Stimulated activated effector memory CD8-positive, alpha-beta T cell treated with anti-CD3 and anti-CD28 coated beads, Interleukin-12 subunit alpha, Interleukin-12 subunit beta, amount 100 ng/mL, for 72 hours (primary cell): ENCODE data around the gene IGIP.

Experiments
- ATAC-seq: fragments of 150-1000 bp; cut with Tn5 transposase; 2 replicates; pipeline ENCODE4 v1.10.0; 2021
- DNase-seq, 2 donors: peaks; one replicate each; pipeline ENCODE4 v3.0.0; 2021 to 2022; ENCODE audit warnings: low spot score in 2 of 2
- H3K27ac Mint-ChIP-seq: one replicate; pipeline ENCODE4 v1.8.0; 2022; ENCODE audit warnings: mild to moderate bottlenecking, mixed read lengths
- H3K36me3 Mint-ChIP-seq: one replicate; pipeline ENCODE4 v1.8.0; 2022; ENCODE audit warnings: mild to moderate bottlenecking, mixed read lengths
- H3K4me1 Mint-ChIP-seq: one replicate; pipeline ENCODE4 v1.8.0; 2022; ENCODE audit warnings: mixed read lengths
- H3K4me3 Mint-ChIP-seq: one replicate; pipeline ENCODE4 v1.8.0; 2022; ENCODE audit warnings: mild to moderate bottlenecking, mixed read lengths
- H3K9me3 Mint-ChIP-seq: one replicate; pipeline ENCODE4 v1.8.0; 2022; ENCODE audit warnings: mixed read lengths

The IGIP gene

DNA sequence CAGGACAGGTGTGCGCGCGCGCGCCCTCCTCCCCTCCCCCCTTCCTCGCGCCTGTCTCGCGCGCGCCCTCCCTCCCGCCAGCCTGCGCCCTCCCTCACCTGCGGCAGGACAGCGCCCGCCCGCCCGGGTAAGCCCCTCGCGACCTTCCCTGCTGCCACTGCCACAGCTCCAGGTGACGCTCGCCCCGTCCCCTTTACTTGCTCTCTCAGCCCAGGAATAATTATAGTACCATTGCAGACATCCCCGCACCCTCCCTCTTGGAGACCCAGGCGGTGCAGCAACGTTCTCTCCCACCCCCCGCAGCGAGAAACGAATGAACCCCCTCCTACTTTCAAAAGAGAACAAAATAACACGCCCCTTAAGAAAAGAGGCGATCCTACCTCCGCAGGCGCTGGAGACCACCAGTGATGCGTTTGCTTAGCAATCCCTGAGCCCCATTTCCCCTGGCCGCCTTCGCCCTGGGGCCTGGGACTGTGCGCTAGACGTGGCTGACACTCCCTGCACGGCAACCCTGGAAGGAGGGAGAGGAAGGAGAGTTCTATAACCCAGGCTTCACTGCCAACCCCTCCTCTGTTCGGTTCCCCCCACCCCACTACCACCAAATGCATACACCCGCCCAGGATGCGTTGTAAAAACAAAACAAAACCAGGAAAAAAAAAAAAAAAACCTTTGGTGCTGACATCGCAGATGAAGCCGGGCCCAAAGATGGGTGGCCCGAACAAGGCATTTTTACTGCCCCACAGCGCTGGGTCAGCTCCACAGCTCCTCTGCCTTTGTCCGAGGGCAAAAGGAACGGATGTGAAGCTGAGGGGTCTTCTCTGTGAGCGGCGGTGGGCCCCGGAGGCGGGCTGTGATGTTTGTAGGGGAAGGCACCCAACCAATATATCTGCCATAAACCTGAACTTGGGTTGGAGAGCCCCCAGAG is 17.4 kb upstream of the IGIP start:
- H3K4me3 Mint-ChIP-seq: peak overlapping the region; percentile 89
- H3K36me3 Mint-ChIP-seq: peaks cover 10% of the 10 kb centered on the region
- ATAC-seq: peak; percentile 3
- peaks cover 50% of the 10 kb centered on the region for H3K4me1 Mint-ChIP-seq
- H3K9me3 Mint-ChIP-seq: no peaks in the 10 kb centered on the region
- peak overlapping the region; percentile 92 for H3K27ac Mint-ChIP-seq
- DNase-seq: peak in 1 of 2 donors; percentile 70

DNA sequence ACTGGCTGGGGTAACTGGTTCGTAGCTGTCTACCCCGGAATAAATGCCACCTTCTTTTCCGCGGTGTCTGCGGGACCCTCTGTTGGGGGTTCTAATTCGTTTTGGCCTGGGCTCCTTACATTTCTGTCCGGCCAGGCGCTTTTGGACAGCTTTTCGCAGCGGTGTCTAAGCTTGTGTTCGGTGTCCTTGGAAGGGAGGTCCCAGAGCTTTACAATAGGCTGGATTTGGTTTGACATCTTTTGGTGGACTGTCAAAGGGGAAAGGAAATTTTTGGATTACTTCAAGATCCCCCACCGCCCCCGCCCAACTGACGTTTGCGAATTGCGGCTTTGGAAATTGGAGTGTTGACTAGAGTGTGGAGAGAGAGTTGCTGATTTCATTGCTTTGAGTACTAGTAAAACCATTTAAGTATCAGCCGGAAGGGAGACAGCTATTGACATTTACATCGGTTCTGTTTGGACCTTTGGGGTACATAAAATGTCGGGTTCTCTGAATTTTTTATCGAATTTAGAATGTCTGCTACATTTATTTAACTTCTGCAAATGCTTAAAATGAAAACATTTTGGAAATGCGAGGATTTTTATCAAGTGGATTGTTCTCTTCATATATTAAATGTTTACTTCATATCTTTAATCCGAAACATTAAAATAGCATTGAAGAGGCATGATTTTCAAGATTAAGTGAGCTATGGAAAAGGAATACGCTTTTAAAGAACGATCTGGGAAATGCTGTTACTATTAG is 16.5 kb upstream of the IGIP start:
- peaks cover 51% of the 10 kb centered on the region for H3K4me1 Mint-ChIP-seq
- peak overlapping the region; percentile 92 for H3K27ac Mint-ChIP-seq
- H3K36me3 Mint-ChIP-seq: peaks cover 17% of the 10 kb centered on the region
- no peak for ATAC-seq
- no peak for DNase-seq
- H3K4me3 Mint-ChIP-seq: peak overlapping the region; percentile 89
- H3K9me3 Mint-ChIP-seq: no peaks in the 10 kb centered on the region

DNA sequence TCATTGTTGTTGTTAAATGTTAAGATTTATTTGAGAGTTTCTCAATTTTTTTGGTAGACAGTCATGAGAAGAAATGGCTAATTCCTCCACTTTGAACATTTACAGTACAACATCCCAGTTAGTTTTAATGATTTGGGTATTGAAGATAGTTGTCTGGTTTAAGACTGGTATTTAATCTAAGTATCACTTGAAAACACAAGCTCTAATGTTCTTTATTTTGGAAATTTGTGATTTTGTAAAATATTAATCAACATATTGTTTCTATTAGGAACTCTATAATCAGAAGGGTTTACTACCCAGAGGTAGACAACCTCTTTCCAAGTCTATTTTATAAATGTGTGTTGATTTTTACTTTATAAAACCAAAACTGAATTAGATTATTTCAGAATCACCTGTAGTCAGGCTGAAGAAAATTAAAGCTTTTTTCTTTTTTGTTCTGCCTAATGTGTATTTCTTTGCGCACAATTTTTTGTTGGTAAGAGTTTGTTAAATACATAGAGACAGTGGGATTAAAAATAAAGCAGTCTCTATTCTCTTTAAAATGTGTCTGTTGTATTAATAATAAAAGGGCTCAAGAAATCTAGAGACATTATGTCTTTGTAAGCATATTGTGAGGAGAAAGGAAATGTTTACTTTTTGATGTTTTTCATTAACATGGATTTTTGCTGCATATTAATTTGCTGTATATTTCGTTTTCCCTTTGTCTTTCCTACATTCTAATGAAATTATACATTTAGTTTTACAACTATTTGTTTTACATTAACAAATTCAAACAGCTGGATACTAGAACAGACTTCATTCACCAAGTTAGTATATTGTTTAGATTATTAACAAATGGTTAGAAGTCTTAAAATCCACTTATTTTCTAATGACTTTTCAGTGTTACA is 15.7 kb upstream of the IGIP start:
- Mint-ChIP-seq H3K27ac (no peak overlapping the region), H3K36me3 (peaks cover 24% of the 10 kb centered on the region), H3K9me3 (no peaks in the 10 kb centered on the region), H3K4me3 (peak overlapping the region; percentile 89), H3K4me1 (peaks cover 56% of the 10 kb centered on the region)
- DNase-seq (no peak), ATAC-seq (no peak)

DNA sequence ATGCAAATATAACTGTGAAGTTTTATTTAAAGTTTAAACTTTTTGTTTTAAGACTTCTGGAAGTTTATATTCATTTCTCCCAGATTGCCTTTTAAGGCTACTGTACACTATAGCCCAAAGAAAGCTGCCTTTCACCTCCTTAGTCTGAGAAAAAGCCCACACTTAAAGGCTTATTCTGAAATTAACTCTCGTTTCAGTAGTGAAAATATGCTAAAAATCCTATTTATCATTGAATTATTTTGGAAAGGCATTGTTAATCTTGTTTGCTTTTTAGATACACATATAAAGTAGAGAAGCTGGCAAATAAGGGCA is 15.1 kb upstream of the IGIP start:
- DNase-seq: no peak
- peaks cover 29% of the 10 kb centered on the region for H3K36me3 Mint-ChIP-seq
- no peaks in the 10 kb centered on the region for H3K9me3 Mint-ChIP-seq
- H3K4me3 Mint-ChIP-seq: no peak overlapping the region
- peaks cover 61% of the 10 kb centered on the region for H3K4me1 Mint-ChIP-seq
- H3K27ac Mint-ChIP-seq: no peak overlapping the region
- no peak for ATAC-seq

DNA sequence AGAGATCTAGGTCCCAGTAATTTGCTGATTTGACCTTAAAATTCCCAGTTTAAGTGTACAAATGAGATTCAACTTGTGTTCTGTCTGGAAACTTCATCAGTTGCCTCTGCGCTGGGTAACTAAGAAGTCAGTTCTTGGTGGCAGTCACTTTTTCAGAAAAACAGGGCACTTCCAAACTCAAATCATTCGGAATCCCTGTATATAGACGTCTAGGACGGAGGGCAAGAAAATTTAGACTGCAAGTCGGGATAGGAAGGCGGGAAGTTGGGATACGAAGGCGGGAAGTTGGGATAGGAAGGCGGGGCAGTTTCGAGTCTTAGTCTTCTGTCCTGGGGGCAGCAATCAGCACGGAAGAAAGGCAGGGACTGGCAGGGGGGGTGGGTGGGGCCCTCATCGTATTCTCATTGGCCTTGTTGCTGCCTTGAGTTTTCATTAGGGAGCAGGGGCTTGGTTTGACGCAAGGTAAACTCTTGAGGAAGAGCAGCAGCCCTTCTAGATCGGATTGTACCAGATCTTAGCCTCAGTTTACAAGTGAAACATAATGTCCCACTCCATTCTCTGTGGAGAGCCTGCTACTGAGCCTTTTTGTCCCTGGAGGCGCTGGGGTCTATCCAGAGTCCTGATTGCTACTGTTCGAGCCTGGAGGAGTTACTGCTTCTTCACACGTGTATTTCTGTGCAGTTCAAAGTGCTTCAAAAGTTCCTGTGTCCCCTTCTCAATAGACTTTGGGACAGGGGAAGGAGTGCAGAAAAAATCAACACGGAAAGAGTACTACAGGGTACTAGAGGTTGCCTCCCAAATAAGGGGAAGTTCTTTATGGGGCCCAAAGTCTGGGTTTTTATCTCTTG is 14.5 kb upstream of the IGIP start:
- peaks cover 64% of the 10 kb centered on the region for H3K4me1 Mint-ChIP-seq
- no peaks in the 10 kb centered on the region for H3K9me3 Mint-ChIP-seq
- DNase-seq (no peak), ATAC-seq (no peak)
- no peak overlapping the region for H3K27ac Mint-ChIP-seq
- no peak overlapping the region for H3K4me3 Mint-ChIP-seq
- H3K36me3 Mint-ChIP-seq: peaks cover 29% of the 10 kb centered on the region

DNA sequence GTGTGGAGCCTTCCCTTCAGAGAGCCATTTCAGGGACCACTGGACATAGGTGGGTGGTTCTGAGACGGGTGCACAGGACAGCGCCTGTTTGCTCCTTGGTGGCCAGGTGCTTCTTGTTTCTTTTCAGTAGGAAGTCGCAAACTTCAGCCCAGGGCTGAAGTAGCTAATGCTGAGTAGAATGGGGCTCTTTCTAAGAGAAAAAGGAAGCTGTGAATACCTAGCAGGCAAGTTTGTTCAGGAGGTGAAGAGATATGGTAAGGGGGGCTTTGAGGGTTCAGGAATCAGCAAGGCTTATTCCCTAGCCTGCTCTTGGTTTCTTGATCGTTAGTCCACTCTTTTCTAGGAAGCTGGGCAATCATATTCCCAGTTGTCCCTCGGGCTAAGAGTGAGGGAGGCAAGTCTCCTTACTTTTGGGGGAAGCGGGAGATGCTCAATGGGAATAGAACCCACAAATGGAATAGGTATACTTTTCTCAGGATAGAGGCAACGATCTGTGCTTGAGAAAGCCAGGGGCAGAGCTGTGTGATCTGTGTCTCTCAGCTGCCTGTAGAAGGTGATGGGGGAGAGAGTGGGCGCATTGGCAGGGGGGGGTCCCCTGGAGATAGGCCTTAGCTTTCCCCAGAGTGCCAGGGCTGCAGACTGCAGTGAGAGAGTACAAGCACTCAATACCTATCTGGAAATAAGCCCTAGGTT is 13.7 kb upstream of the IGIP start:
- DNase-seq (no peak), ATAC-seq (no peak)
- Mint-ChIP-seq H3K9me3 (no peaks in the 10 kb centered on the region), H3K36me3 (peaks cover 29% of the 10 kb centered on the region), H3K4me1 (peaks cover 62% of the 10 kb centered on the region), H3K4me3 (peak overlapping the region; percentile 83), H3K27ac (no peak overlapping the region)

DNA sequence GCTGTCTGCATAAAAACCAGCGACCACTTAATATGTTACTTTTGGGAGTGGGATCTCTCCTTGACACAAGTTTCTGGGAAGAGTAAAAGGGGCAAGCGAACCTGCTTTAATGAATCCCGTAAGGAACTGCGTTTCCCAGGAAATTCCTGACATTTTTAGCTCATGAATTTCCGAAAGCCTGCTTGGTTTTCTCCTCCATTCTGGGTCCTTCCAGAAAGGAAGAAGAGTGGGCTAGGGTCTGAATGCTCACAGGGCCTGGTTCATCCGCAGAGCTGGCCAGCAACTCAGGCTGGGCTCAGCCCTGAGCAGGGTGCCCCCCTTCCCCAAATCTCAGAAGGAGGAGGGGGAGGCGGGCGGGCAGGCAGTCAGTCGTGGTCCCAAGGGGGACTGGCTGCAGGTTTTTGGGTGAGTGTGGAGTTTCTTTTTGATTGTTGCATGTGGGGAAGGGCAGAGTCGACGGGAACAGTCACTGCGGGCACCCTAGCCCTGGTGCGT is 13.0 kb upstream of the IGIP start:
- H3K36me3 Mint-ChIP-seq: peaks cover 29% of the 10 kb centered on the region
- ATAC-seq (no peak), DNase-seq (no peak)
- peak overlapping the region; percentile 83 for H3K4me3 Mint-ChIP-seq
- no peaks in the 10 kb centered on the region for H3K9me3 Mint-ChIP-seq
- H3K27ac Mint-ChIP-seq: peak overlapping the region; percentile 90
- peaks cover 64% of the 10 kb centered on the region for H3K4me1 Mint-ChIP-seq

DNA sequence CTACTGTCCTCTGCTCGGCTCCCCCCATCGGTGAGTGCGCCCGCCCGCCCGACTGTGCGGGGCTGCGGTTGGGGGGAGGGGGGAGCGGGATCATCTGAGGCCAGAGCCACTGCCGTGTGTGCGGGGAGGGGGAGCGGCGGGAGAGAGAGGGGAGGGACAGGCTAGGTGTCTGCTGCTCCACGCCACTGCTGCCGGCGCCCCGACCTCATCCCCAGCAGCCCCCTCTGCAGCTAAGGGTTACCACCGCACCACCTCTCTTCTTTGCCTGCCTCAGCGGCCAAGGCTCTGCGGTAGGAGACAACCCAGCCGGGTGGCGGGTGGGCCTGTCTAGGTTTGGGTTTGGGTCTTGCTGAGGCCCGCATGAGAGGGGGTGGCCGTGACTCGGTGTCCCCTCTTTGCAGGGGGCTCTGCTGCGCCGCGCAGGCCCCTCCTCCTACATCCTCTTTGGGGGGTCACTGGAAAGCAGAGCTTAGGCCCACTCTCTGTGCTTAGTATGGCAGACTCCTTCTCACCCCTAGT is 12.5 kb upstream of the IGIP start:
- DNase-seq: no peak
- no peaks in the 10 kb centered on the region for H3K9me3 Mint-ChIP-seq
- peaks cover 69% of the 10 kb centered on the region for H3K4me1 Mint-ChIP-seq
- H3K27ac Mint-ChIP-seq: peak overlapping the region; percentile 90
- peak overlapping the region; percentile 83 for H3K4me3 Mint-ChIP-seq
- ATAC-seq: no peak
- peaks cover 26% of the 10 kb centered on the region for H3K36me3 Mint-ChIP-seq

DNA sequence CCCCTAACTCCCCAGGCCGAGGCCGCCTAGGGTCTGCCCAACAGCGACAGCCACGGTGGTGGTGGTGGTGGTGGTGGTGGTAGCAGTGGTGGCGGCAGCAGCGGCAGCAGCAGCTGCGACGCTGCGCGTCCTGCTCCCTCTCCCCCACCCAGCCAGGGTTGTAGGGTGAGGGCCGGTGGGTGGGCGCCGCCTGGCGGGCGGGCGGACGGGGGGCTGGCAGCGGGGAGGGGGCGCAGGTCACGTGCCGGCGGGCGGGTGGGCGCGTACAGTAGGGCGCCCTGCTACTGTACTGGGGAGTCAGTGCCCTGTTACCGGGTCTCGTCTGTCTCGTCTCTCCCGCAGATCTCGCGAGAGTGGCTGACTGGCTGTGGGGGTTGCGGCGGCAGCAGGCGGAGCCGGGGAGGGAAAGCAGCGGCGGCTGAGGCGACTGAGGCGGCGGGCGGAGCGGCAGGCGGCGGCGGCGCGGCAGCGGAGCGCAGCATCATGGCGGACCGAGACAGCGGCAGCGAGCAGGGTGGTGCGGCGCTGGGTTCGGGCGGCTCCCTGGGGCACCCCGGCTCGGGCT is 12.0 kb upstream of the IGIP start, which contains the start of gene PURA:
PURA (plus strand) TSS at position 411 of the 565 bp plus-strand sequence; CDS start at position 484, 73 bp downstream.
- peak within 1 kb of the TSS; percentile 90 for H3K27ac Mint-ChIP-seq
- peaks cover 20% of the 10 kb centered on the region for H3K36me3 Mint-ChIP-seq
- peaks cover 67% of the 10 kb centered on the region for H3K4me1 Mint-ChIP-seq

DNA sequence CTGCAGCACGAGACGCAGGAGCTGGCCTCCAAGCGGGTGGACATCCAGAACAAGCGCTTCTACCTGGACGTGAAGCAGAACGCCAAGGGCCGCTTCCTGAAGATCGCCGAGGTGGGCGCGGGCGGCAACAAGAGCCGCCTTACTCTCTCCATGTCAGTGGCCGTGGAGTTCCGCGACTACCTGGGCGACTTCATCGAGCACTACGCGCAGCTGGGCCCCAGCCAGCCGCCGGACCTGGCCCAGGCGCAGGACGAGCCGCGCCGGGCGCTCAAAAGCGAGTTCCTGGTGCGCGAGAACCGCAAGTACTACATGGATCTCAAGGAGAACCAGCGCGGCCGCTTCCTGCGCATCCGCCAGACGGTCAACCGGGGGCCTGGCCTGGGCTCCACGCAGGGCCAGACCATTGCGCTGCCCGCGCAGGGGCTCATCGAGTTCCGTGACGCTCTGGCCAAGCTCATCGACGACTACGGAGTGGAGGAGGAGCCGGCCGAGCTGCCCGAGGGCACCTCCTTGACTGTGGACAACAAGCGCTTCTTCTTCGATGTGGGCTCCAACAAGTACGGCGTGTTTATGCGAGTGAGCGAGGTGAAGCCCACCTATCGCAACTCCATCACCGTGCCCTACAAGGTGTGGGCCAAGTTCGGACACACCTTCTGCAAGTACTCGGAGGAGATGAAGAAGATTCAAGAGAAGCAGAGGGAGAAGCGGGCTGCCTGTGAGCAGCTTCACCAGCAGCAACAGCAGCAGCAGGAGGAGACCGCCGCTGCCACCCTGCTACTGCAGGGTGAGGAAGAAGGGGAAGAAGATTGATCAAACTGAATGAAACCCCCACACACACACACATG is 11.2 kb upstream of the IGIP start:
- peaks cover 59% of the 10 kb centered on the region for H3K4me1 Mint-ChIP-seq
- H3K9me3 Mint-ChIP-seq: no peaks in the 10 kb centered on the region
- H3K27ac Mint-ChIP-seq: peak overlapping the region; percentile 90
- peak; percentile 43 to 82 for DNase-seq
- ATAC-seq: peak; percentile 62
- H3K4me3 Mint-ChIP-seq: peak overlapping the region; percentile 83
- peaks cover 19% of the 10 kb centered on the region for H3K36me3 Mint-ChIP-seq

More for the DNA sequence above, 12.0 kb upstream of the IGIP start, which contains the start of gene PURA:
- H3K4me3 Mint-ChIP-seq: peak within 1 kb of the TSS; percentile 83
- no peaks in the 10 kb centered on the region for H3K9me3 Mint-ChIP-seq
- DNase-seq (peak; percentile 94 to 97), ATAC-seq (peak; percentile 93)

DNA sequence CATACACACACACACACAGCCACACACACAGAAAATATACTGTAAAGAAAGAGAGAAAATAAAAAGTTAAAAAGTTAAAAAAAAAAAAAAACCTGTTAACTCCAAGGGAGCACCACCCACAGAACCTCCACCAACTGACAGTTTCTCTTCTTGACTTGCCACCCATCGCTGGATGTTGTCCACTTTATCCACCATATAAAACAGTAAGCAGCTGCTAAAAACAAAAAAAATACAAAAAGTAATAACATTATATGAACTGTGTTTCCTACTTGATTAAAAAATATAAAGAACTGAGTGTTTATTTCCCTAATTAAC is 10.6 kb upstream of the IGIP start:
- Mint-ChIP-seq H3K36me3 (peaks cover 19% of the 10 kb centered on the region), H3K4me1 (peaks cover 59% of the 10 kb centered on the region), H3K9me3 (no peaks in the 10 kb centered on the region), H3K27ac (peak overlapping the region; percentile 90), H3K4me3 (peak overlapping the region; percentile 83)
- DNase-seq: no peak
- no peak for ATAC-seq

DNA sequence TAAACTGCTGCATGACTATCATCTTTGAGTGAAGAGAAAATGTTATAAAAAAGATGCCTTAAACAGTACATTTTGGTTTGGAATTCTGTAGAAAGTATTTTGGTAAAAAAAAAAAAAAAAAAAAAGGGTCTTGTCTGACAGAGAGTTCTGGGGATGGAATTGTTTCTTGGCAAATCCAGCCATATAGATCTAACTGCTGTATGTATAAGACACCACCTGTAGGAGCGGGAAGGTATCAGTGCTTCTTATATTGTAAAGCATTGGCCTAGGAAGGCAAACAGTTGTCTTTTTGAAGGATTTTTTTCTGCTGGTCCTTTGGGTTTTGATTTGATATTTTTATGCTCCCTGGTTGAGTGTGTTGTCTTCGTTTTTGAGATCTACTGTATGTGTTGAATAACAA is 9.0 kb upstream of the IGIP start:
- no peaks in the 10 kb centered on the region for H3K9me3 Mint-ChIP-seq
- ATAC-seq (no peak), DNase-seq (no peak)
- H3K4me3 Mint-ChIP-seq: no peak overlapping the region
- peaks cover 55% of the 10 kb centered on the region for H3K4me1 Mint-ChIP-seq
- peaks cover 19% of the 10 kb centered on the region for H3K36me3 Mint-ChIP-seq
- no peak overlapping the region for H3K27ac Mint-ChIP-seq

DNA sequence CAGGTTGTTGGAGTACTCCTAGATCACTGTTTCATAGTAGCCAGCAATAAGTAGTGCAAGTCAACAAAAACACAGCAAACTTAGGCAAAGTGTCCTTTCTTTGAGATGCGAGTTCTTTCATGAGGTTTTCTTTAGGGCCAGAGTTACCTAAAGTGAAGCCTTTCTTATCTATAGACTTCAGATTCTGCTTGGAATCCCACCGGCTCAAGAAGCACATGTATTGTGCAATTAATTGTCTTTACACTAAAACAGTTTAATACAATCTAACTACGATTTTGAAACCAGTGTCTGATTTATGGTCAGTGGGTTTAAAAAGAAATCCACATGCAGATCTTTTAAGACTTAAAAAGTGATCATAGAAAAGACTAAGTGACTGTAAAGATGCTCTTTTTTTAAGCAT is 8.2 kb upstream of the IGIP start:
- H3K27ac Mint-ChIP-seq: no peak overlapping the region
- no peaks in the 10 kb centered on the region for H3K9me3 Mint-ChIP-seq
- ATAC-seq: no peak
- H3K36me3 Mint-ChIP-seq: peaks cover 19% of the 10 kb centered on the region
- DNase-seq: no peak
- H3K4me1 Mint-ChIP-seq: peaks cover 51% of the 10 kb centered on the region
- no peak overlapping the region for H3K4me3 Mint-ChIP-seq
